Superior temporal gyrus (tissue), 1 donor: Measurements from ENCODE around the gene BICC1.
A peak's percentile ranks its signal among the peaks of the same experiment; 100 is the strongest.

Source experiments
- DNase-seq: peaks from one replicate; pipeline ENCODE4 v3.0.0-alpha.2; 2016; ENCODE audit errors: extremely low spot score

The BICC1 gene

DNA sequence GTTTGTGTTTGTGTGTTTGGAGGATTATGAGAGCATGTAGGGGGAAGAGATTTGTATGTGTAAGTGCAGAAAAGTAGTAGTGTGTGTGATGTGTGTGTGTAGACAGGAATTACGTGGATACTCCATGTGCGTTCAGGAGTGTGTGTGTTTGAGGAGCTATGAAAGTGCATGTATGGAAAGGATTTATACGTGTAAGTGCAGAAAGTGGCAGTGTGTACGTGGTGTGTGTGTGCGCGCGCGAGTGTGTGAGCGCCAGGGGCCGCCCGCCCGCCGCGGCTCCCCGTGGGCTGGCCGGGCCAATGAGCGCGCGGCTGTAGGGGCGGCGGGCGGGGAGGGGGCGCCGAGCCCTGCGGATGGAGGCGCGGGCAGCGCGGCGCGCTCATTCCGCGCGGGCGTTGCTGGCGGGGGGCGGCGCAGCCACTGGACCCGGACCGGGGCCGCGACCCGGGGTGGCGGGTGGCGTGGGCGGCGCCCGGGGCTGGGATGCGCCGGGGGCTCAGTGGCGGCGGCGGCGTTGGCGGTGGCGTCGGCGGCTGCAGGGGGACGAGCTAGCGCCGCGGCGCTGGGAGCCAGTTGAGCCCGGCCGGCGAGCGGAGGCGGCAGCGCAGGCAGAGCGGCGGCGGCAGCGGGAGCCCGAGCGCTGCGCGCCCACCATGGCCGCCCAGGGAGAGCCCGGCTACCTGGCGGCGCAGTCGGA, at the start of gene BICC1:
Gene BICC1 (plus strand): TSS at position 382 of the 697 bp plus-strand sequence. CDS start 272 bp downstream, at position 654.
- peak; percentile 40 for DNase-seq

GRCh38 chr10:58464956-58465355, 47.7 kb upstream of the BICC1 start:
- no peak for DNase-seq

GRCh38 chr10:58465629-58466028, 47.0 kb upstream of the BICC1 start:
- DNase-seq: no peak

DNA sequence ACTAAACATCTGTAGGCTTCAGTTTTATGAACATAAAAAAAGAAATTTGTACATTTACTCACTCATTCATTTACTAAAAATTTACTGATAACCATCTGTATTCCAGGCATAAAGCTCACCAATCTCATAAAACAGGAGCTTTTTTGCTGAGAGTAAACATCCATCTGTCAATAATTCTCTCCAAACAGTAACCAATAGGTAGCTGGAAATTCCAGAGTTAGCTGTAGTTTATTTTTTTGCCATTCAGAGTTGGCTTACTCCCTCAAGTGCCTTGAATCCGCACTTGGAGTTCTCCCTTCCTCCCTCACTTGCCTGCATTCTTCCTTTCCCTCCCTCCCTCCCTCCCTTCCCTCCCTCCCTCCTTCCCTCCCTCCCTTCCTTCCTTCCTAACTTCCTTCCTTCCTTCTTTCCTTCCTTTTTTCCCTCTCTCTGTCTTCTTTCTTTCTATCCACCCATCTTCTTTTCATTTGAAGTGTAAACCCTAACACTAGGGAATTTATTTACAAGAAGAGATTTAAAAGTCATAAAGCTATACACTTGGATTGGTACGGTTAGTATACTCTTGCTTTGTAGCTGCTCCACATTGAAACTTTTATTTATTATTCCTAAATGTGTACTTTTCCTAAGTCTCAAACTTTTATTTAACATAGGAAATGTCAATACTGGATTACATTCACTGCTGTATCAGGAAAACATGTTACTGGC, 44.6 kb upstream of the BICC1 start:
- DNase-seq: no peak

- no peak for DNase-seq
Observed at GRCh38 chr10:58473976-58474375, 38.7 kb upstream of the BICC1 start.

DNA sequence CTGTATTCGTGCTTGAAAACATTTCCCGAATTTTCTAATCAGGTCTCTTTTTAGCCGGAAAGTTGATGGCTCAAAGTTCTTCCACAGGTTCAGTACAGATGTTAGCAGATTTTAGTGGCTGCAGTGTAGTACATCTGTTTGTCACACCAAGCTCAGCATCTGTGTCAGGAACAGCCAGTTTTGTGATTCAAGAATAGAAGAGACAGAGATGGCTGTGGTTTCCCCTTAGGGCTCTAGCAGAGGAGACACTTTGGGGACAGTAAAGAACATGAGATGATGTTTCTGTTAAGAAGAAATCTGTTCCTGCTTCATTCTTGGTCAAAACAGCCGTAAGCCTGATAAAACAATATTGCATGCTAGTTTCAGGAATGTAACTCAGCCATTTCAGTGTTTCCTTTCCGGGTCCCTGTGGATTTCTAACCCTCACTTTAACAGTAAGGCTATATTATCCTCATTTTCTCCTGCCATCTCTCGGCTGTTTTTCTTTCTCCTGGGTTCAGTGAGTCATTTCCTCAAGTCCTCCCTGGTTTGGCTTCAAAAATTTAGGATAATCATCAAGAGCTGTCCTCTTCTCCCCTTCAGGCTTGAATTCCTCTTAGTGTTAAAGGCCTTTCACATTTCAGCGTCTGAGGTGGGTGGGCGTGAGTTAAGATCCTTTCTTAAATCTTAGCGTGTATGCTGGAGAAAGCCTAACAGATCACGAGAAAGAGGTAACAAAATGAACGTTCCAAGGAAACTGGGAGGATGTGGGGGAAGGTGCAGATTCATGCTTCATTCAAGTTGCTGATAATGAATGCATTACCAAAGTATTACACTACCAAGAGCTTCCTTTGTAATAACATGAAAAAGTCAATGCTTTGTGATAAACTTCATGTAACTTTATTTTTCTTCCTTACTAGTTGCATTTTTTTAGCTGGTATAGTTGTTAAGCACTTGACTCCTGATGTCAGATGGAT, 37.1 kb upstream of the BICC1 start:
- DNase-seq: peak; percentile 12

DNA sequence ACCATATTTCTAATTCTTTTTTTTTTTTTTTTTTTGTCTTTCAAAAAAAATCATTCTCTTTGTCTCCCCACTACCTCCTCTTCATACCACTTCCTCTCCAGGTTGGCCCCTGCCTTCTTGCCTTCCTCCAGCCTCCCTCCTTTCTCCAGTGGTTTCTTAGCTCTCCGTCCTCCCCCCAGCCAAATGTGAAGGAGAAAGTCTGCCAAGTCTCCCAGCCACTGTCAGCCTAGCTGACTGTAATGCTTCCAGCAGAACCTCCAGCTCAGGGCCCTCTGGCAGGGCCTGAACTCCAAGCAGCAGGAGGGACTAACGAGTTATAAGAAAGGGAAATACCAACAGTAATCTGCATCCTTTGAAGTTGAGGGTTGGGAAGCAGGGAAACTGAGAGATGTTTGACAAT, 35.5 kb upstream of the BICC1 start:
- no peak for DNase-seq

DNA sequence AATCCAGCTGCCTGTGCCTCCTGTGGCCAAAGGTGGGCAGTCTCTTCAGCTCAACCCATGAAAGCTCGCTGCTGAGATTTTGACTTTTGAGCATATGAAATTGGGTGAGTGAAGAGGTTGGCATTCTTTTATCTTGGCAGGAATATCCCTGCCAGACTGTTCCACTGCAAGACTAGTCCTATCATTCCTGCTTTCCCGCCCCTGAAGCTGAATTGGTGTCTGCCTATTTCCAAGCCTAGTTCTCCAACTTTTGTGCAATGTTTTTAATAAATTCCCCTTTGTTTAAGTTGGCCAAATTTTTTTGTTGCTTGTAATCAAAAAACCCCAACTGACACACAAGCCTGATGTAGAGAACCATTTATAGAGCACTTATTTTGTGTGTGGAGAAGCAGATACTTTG, 34.8 kb upstream of the BICC1 start:
- no peak for DNase-seq

- DNase-seq: no peak
Observed at GRCh38 chr10:58479045-58479444, 33.6 kb upstream of the BICC1 start.

GRCh38 chr10:58480321-58480720, 32.4 kb upstream of the BICC1 start:
- DNase-seq: no peak

DNA sequence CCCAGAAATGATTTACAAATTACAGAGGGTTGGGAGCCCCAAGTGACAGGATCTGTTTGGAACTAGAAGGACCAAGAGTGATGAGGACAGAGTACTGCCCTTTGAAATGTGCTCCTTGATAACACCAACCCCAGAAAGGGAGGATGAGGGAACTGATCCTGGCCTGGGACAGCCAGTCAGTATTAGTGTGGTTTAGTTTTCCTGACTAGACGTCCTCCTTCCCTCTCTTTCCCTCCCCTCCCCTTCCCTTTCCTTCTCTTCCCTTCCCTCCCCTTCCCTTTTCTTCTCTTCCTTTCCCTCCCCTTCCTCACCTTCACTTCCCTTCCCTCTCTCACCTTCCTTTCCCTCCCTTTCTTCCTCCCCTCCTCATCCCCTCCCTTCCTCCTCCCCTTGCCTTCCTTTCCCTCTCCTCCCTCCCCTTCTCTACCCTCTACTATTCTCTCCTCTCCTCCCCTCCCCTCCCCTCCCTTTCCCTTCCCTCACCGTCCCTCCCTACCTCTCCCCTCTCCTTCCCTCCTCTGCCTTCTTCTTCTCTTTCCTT, 31.0 kb upstream of the BICC1 start:
- no peak for DNase-seq

DNA sequence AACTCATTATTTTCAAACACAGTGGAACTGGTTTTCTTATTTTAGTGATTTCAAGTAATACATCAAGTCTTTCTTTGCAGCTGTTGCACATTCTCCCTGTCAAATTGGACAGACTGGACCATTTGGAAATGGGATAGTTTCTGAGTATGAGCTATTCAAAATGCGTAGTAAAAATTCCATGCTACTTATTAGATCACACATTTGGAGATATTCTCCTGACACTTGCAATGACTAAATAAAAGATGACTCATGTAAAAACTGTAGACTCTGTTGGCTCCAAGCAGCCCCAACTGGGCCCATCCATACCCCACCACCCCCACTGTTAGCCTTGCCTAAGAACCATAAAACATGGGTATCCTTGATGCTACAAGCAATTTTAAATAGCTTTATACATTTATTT, 25.9 kb upstream of the BICC1 start:
- DNase-seq: no peak

- no peak for DNase-seq
Observed at GRCh38 chr10:58488921-58489320, 23.8 kb upstream of the BICC1 start.

- no peak for DNase-seq
Observed at GRCh38 chr10:58502956-58503355, 9.7 kb upstream of the BICC1 start.

DNA sequence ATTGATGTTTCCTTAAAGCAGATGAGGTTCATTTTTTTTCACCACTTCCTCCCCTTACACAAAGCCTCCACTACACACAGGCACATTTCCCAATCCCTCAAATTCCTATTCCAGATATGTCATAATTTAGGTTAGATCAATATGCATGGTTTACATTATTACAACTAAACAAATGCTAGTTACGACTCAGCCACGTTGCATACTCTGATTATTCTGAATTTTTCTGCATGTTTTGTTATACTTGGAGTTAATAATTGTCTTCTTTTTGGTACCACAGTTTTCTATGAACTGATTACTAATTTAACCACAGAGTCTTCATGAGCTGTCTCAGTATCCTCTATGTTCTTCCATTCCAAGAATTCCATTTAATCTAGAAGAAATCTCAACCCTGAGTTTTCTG, 4.4 kb upstream of the BICC1 start:
- DNase-seq: no peak

DNA sequence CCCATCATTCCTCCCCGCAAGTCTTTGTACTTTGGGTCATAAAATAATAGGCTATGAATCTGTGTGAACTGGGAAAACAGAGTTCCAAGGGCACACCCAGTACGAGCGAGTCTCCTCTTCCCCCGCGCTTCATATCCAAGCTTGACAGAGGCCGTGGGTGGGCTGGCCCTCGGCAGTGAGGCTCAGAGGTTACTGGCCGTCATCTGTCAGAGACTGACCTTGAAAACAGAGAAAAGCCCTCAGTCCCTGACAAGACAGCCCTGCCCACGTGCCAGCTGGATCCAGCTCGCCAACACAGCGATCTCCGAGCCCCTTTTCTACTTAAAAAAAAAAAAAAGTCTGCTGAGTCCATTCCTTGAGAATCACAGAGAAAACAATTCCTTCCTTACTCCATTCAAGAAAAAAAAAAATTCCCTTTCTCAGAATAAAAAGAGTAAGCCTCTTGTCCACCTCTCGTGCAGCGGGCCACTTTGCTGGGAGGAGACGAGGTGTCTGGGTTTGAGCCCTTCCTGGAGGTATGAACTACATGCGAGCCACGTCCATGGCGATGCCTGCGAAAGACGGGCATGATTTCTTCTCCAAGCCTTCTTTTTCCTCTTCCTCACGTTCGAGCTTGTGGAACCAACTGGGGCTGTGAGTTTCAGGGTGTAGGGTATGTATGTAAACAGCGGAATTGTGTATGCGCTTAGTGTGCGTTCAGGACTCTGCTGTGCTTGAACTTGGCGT, 744 bp upstream of the BICC1 start:
- DNase-seq: no peak

DNA sequence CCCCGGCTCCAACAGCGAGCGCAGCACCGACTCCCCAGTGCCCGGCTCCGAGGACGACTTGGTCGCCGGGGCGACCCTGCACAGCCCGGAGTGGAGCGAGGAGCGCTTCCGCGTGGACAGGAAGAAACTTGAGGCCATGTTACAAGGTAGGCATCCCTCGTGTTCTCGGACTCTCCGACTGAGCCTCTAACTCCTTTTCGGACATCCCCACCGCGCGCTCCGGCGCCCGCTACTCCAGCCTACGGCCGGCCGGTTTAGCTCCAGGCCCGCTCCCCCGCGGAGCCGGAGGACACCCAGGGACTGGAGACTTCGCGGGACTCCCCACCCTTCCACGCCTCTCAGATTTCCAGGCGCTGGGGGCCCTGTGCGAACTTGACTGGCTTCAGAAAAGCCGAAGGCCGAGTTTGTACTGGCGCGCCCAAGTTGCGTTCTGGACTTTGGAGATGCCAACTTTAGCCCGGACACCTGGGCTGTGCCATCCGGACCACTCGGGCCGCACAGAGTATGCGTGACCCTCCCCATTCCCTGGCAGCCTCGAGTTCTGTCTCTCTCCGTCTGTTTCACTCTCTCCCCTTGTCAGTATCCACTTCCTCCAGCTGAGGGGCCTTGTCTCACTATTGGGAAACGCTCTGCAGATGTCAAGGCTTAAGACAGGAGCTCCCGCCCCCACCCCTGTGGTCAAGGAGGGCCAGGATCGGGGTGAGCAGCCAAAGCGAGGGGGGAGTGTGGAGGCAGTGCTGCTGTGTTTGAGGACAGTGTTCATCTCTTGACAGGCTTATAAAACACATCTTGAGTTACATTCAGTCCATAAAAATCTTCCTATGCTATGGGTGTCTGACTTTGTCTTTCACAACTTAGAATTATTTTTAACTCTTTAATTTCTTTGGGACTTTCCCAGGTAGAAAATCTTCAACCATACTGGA, 777 bp downstream of the BICC1 start:
- peak; percentile 14 for DNase-seq

- peak; percentile 18 for DNase-seq
Observed at GRCh38 chr10:58514111-58514770, 1.6 kb downstream of the BICC1 start.

DNA sequence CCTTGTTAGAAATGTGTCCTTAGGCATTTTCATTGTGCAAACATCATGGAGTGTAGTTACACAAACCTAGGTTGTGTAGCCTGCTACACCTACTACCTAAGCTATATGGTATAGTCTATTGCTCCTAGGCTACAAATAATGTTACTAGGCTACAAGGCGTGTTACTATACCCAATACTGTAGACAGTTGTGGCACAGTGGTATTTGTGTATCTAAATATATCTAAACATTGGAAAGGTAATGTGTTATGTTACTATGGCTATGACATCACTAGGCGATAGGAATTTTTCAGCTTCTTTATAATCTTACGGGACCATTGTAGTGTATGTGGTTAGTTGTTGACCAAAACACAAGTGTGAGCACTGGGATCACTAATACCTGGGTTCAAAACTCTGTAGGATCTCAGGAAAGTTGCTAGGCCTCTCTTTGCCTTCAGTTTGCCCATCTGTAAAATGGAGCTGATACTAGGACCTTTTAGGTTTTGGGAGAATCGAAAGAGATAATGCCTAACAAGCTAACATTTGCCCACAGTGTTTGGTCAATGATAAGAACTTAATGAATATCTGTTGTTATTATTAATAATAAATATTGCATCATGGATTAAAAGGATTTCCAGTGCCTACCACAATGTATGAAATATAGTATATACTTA, 2.7 kb downstream of the BICC1 start:
- no peak for DNase-seq
